22Rv1 (cell line): ENCODE results near the gene DDI1.

Experiments
- H3K27ac ChIP-seq: fragments of 450-650 bp; 2 replicates; pipeline ENCODE4 v1.5.1; 2017
- ZFX ChIP-seq: fragments of 450-650 bp; IDR thresholded peaks from 2 replicates; pipeline ENCODE4 v1.6.1; 2017; ENCODE audit warnings: antibody characterized with exemption, borderline replicate concordance
- TF ChIP-seq, protein P1 (sequence below): fragments of 450-650 bp; IDR thresholded peaks from 2 replicates; pipeline ENCODE4 v1.5.1; 2017; ENCODE audit warnings: mild to moderate bottlenecking

DDI1 gene

DNA sequence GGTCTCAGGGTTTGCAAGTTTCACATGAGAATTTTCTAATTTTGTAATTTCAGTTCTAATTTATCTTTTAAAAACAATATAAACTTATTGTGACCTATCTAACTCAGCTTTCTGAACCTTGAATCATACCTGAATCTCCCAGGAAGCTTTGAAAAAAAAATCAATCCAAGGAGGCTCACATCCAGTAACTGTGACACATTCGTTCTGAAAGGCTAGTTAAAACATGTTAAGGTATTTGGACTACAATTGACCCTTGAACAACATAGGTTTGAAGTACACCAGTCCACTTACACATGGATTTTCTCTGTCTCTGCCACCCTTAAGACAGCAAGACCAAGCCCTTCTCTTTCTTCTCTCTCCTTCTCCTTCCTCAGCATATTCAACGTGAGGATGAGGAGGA is 40.0 kb downstream of the DDI1 start:
- TF ChIP-seq ZFX, result no peak
- TF ChIP-seq, protein P1, sequence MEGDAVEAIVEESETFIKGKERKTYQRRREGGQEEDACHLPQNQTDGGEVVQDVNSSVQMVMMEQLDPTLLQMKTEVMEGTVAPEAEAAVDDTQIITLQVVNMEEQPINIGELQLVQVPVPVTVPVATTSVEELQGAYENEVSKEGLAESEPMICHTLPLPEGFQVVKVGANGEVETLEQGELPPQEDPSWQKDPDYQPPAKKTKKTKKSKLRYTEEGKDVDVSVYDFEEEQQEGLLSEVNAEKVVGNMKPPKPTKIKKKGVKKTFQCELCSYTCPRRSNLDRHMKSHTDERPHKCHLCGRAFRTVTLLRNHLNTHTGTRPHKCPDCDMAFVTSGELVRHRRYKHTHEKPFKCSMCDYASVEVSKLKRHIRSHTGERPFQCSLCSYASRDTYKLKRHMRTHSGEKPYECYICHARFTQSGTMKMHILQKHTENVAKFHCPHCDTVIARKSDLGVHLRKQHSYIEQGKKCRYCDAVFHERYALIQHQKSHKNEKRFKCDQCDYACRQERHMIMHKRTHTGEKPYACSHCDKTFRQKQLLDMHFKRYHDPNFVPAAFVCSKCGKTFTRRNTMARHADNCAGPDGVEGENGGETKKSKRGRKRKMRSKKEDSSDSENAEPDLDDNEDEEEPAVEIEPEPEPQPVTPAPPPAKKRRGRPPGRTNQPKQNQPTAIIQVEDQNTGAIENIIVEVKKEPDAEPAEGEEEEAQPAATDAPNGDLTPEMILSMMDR, result no peak

DNA sequence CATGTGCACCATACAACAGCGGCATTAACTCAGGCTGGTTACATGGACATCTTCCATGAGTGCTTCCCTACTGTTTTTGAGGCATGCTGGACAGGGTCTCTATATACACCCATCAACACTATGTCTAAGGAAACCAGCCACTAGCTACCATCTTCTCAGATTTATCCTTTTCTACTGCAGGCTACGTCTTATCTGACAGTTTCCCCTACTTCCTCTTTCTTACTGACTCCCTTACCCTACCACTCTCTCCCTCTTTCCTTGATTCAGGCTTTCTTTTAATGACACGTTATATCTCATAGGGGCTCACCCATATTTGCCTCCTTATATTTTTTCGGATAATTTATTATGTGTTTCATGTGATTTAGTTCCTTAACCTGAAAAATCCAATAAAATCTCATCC is 41.8 kb downstream of the DDI1 start:
- no peak for TF ChIP-seq ZFX
- TF ChIP-seq, protein P1, result no peak

More for the DNA sequence above, 40.0 kb downstream of the DDI1 start:
- no peak overlapping the region for H3K27ac ChIP-seq

DNA sequence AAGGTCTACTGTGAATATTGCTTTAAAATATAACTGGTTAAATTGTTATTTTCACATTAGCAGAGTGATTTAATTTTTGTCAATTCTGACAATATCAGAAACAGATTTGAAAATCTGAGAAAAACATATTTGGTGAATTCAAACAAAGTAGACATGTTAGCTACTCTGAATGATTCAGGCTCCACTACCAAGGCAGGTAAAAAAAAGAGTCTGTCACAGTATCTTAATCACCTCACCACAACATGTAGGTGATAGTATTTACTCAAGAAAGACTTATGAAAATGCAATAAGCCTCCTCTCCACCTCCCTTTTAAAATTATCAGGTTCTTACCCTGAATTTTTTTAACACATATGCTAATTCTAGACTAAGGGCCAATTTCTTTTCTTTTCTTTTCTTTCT is 42.6 kb downstream of the DDI1 start:
- TF ChIP-seq, protein P1, result no peak
- TF ChIP-seq ZFX, result no peak
- H3K27ac ChIP-seq, result no peak overlapping the region

More for the DNA sequence above, 41.8 kb downstream of the DDI1 start:
- H3K27ac ChIP-seq, result no peak overlapping the region

DNA sequence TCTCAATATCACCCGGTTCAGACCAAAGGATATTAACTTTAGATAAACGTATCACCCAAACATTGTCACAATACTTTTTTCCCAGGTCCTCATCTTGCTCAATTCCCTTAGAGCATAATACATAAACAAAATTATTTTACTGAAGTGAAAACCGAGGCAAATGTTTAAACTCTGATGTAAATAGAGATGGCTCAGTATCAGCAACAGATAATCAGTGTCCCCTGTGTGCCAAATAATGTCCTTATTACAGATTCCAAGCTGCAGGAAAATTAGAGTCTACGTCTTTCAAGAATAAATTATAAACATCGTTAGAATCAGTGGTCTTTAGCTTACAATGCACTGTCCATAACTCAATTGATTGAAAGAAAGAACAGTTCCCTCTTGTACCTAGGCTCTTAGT is 50.2 kb downstream of the DDI1 start:
- H3K27ac ChIP-seq, result no peak overlapping the region
- TF ChIP-seq, protein P1, result no peak
- TF ChIP-seq ZFX, result no peak
